ENCODE results near the gene RHOT2.

The RHOT2 gene

DNA sequence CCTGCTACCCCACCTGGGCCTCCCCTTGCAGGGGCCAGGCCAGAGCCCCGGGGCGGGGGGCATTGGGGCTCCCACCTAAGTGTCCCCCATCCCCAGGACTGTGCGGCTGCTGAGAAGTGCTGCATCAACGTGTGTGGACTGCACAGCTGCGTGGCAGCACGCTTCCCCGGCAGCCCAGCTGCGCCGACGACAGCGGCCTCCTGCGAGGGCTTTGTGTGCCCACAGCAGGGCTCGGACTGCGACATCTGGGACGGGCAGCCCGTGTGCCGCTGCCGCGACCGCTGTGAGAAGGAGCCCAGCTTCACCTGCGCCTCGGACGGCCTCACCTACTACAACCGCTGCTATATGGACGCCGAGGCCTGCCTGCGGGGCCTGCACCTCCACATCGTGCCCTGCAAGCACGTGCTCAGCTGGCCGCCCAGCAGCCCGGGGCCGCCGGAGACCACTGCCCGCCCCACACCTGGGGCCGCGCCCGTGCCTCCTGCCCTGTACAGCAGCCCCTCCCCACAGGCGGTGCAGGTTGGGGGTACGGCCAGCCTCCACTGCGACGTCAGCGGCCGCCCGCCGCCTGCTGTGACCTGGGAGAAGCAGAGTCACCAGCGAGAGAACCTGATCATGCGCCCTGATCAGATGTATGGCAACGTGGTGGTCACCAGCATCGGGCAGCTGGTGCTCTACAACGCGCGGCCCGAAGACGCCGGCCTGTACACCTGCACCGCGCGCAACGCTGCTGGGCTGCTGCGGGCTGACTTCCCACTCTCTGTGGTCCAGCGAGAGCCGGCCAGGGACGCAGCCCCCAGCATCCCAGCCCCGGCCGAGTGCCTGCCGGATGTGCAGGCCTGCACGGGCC is 35.2 kb upstream of the RHOT2 start:
- DNase-seq, result no peak

- DNase-seq, result no peak
Observed at GRCh38 chr16:633336-634050, 34.4 kb upstream of the RHOT2 start.

DNA sequence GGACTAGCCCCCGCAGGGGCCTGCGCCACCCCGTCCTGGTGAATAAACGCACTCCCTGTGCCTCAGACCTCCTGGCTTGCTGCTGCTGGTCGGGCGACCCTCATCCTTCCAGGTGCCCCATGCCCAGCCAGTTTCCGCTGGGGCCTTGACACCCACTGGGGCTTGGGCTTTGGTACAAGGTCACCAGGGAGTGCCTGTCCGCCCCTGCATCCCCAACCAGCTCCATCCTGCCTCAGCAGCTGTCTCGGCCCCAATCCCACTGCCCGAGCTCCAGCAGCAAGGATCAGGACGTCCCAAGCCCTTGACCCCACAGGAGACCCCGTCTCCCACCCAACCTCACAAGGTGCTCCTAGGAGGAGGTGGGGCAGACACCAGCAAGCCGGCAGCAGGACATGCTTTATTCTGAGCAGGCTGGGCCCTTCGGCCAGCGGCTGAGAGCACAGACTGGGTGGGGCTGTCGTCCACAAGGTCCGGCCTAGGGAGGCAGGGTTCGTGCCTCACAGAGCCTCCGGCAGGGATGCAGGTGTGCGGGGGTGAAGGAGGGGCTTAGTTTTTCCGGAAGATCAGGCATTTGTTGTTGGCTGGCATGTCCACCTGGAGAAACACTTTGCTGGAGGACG is 33.8 kb upstream of the RHOT2 start:
- no peak for DNase-seq

- DNase-seq, result no peak
Observed at GRCh38 chr16:634996-635395, 32.9 kb upstream of the RHOT2 start.

DNA sequence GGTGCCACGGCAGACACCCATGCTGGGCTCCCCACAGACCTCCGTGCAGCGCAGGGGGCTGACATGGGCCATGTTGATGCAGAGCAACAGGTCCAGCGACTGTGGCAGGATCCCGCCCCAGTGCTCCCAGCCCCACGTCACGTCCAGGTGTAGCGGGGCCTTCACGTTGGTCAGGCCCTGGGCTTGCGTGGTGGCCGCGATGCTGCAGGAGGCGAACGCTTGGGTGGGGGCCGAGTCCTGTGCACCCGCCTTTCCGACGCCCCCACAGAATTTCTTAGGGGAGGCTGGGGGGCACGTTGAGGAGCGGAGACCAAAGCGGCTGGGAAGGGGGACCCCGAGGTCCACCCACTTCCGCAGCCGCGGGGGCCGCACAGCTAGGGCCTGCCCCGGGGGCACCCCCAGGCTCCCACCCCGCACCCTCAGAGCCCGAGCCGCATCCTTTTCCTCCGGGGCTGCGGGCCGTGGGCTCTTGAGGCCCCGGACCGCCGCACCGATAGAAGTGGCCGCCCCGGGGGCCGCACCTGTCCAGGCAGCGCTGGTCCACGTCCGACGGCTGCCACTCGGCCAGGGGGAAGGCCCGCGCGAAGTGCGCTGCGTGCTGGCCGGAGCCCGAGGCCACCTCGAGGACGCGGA is 32.2 kb upstream of the RHOT2 start:
- no peak for DNase-seq

DNA sequence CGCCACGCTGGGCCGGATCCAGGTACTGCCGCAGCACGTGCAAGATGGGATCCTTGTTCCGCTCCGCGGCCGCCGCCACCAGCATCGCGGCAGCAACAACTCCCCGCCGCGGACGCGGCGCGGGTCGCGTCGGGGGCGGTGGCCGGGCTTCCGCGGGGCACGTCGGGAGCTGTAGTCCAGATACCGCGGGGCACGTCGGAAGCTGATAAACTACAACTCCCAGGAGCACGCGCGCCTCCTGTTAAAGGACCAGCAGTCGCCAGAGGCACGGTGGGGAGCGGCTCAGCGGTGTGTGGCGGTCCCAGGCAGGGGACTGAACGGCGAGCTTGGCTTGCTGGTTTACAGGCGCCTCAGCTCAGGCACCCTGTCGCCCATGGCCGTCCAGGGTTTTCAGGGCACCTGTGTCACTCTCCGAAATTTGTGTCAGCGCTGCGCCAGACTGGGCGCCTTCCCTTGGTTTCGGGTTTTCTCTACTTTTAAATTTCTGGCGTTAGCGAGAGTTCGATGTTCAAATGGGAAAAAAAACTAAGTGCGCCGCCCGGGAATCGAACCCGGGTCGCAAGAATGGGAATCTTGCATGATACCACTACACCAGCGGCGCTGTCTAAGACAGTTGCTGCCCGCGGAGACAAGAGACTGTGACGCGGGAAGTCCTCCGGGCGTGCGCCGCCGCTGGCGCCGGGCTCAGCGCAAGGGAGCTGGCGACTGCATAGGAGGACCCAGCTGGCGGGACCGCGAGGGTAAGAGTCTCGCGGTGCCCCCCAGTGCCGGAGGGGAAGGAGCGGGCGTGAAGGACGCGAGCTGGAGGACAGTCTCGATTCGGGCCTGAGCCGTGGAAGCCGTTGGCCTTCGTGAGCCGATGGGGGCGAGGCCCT is 31.5 kb upstream of the RHOT2 start, which contains the start of gene METTL26:
Gene METTL26, minus strand, starts transcription at position 100 of the 875 bp plus-strand sequence. Its CDS starts 15 bp downstream, at position 85.
- peak; percentile 100 for DNase-seq

- no peak for DNase-seq
Observed at GRCh38 chr16:637081-638018, 30.6 kb upstream of the RHOT2 start.

DNA sequence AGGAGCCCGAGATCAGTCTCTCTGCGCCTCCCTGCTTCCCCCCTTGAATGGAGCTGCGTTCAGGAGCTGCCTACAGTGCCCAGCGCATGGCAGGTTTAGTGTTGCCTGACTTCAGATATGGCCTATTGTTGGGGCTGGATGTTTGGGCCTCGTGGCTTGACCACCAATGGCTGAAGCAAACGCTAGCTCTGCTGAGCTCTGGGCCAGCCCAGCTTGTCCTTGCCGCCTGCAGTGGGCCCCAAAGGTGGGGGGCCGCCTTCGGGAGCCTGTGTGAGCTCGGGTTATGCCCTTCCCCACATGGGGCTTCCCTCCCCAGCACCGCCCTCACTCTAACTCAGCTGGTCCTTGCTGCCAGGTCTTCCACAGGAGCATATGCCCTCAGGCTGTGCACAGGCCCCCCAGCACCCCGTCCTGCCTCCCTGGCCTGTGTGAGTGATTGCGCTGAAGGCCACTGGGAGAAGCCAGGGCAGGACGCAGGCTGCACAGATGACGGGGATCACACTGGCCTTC is 29.8 kb upstream of the RHOT2 start:
- no peak for DNase-seq

GRCh38 chr16:638836-639235 is 29.1 kb upstream of the RHOT2 start:
- DNase-seq, result no peak

DNA sequence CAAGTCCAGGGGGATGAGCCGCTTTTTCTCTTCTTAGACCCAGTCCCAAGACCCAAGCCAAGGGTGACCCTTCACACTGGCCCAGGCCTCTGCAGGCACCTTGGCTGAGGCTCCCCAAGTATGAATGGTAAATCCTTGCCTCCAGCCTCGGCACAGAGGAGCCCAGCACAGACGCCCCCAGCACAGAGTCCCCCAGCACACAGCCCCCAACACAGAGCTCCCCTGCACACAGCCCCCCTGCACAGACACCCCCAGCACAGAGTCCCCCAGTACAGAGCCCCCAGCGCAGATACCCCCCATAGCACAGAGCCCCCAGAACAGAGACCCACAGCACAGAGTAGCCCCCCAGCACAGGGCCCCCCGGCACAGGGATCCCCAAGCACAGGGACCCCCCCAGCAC is 27.3 kb upstream of the RHOT2 start:
- no peak for DNase-seq

GRCh38 chr16:641326-642188 is 26.4 kb upstream of the RHOT2 start, which contains the start of gene MCRIP2:
TSS of gene MCRIP2 (plus strand) at chr16:641828. CDS start at chr16:641992, 164 bp downstream.
- peak; percentile 93 for DNase-seq

DNA sequence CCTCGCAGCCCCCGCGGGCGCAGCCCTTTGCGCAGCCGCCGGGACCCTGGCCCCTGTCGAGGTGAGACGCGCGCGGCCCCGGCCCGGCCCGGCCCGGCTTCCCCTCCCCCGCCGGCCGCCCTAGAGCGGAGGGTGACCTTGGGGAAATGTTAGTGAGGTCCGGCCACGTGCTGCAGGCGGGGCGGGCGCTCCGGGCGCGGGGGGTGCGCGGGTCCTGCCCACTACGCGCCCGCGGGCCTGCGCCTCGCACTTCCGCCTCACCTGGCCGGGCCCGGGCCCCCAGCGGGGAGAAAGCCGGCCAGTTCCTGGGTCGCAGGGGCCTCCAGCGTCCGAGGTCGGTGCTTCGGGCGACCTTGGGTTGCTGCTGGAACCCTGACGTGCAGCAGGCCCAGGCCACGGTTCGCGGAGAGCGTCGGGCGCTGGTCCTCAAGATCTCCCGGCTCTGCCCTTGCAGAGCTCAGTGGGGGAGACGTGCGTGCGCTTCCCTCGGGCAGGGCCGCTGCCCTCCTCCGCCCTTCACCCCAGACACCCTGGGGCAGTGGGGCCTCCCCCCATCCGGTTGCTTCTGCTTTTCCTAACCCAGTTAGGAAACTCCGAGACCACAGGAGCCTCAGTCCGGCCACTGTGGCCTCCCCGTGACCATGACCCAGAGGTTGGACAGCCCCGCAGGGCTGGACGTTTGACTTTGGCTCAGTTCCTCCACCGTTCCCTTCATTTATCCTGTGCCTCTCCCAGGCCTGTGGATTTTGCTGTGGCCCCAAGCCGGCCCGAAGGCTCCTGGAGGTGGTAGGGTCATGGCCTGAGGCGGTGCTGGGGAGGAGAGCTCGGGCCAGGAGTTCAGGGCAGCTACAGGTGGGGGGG is 25.5 kb upstream of the RHOT2 start:
- DNase-seq, result peak; percentile 82

DNA sequence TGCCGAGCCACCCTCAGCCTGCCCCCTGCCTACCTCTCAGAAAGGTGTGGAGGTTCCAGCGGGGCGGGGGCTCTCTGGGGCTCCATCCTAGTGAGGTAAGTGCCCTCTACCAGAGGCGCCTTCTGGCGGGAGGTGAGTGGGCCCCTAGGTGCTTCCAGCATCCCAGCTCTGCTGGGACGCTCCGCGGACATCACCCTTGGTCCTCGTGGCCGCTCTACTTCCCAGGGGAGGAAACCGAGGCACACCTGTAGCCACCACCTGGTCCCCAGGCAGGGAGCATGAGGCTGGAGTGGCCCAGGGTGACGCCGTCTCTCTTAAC is 24.9 kb upstream of the RHOT2 start:
- no peak for DNase-seq

GRCh38 chr16:644556-644955 is 23.4 kb upstream of the RHOT2 start:
- no peak for DNase-seq

DNA sequence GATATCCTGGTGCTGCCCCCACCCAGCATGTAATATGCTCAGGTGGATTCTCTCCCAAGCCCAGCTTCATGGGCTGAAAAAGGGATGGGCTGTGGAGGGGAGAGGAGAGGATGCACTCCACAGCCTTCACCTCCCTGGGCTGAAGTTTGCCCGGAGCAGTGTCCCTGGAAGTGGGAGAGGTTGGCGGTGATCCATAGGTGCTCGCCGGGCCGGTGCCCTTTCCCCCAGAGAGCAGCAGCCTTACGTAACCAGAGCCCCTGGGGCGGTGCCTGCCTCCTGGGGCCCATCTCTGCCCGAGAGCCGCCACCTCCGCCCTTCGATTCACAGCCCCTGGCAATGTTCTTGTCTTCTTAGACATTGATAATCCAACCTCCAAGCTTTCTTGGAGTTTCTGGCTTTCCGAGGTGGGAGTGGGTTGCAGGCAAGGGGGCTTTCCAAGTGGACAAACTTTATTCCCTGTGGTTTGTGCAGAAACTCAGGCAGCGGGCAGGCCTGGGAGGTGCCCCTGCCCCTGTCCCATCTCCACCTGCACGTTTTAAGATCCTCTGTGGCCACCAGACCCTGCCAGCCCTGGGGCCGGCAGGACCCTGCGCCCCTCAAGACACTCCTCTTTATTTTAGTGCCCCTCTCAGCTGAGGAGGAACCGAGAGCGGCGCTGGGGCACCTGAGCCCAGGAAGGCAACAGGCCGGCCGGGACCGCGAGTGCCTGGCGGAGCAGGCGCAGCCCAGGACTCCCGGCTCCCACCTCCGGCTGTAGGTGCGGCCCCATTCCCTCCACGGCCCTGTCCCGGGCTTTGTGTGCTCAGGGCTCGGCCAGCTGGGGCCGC is 21.9 kb upstream of the RHOT2 start:
- no peak for DNase-seq

GRCh38 chr16:646679-647172 is 21.2 kb upstream of the RHOT2 start:
- no peak for DNase-seq

- DNase-seq, result no peak
Observed at GRCh38 chr16:647173-647902, 20.6 kb upstream of the RHOT2 start.
